ENCODE data around the gene HAUS1.
"Not testable (repeated sequence)": the region's sequence is repeated elsewhere in the genome, so short reads cannot be mapped to it uniquely, and the experiment has no call there.

HAUS1 gene

DNA sequence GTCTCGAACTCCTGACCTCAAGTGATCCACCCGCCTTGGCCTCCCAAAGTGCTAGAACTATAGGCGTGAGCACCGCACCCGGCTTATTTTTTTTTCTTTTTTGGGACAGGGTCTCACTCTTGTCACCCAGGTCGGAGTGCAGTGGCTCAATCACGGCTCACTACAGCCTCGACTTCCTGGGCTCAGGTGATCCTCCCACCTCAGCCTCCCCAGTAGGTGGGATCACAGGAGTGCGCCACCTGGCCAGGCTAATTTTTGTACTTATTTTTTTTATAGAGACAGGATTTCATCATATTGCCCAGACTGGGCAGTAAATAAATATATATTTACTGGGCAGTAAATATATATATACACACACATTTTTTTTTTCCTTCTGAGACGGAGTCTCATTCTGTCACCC lies 8.7 kb upstream of the HAUS1 start:
- DNase-seq (ENCODE audit: low spot score) = no peak

DNA sequence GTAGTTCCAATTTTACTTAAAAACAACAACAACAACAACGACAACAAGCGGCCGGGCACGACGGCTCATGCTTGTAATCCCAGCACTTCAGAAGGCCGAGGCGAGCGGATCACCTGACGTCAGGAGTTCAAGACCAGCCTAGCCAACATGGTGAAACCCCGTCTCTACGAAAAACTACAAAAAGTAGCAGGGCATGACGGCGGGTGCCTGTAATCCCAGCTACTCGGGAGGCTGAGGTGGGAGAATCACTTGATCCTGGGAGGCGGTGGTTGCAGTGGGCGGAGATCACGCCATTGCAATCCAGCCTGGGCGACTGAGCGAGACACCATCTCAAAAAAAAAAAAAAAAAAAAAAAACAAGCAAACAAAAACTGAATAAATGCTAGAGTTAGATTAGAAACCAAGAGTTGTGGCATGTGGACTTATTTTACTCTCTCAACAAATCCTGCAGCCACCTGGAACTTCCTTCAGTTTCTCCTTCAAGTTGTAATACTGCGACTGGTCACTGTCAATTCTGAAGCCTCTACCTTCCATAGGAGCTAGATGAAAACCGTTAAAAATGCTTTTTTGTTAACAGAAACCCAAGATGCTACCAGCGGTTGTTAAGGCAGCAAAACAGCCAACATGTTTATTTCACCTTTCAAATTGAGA lies 7.4 kb upstream of the HAUS1 start:
- DNase-seq (ENCODE audit: low spot score) = no peak

DNA sequence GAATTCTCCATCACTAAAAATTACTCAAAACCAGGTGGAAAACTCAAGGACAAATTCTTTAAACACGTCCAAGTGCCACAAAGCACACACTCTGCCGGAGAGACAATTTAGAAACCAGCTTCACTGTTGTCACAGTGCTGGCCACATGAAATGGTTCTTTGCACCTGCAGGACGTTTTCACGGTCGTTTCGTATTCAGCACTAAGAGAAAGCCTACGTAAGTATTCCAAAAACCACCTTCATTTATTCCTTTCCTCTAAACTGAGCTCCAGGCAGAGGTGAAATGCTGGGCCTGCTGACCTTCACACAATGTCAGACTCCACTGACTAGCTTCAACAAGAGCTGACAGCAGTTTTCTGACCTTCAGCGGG lies 6.8 kb upstream of the HAUS1 start:
- no peak for DNase-seq (ENCODE audit: low spot score)

DNA sequence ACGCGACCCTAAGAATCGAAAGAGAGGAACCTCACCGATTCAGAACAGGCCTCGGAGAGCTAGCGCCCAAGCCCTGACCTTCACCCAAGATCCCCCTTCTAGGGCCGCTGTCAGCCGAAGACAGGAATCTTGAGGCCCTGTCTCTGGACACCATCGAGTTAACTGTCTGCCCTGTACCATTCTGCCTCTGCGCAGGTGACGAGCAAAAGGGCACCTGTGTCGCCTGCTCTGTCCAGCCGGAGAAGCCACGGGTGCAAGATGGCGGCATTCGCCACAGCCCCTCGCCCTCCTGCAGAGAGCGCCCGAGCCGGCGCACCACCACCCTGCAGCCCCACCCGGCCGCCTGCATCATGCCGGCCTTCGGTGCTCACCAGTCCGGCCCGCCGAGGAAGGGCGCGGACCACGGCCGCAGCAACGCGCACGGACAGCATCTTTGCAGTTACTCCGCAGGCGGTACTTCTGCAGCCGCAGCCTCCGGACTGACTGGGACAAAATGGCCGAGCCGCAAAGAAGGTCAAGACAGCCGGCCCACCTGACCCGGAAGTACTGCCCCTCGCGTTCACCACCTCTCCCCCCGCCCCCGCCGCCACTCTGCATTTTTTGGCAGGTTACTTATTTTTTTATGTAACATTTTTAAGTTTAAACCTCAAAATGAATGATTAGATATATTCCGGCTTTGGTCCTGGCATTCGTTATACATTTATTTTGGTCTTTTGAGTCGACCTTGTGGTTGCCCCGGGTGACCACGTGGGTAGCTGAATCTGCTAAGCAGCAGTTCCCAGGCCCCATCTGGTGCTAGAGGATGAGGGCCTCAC lies 6.2 kb upstream of the HAUS1 start, which contains the start of gene ATP5F1A:
Gene ATP5F1A (minus strand): TSS at position 496 of the 815 bp plus-strand sequence. CDS start 65 bp downstream, at position 431.
- peak; percentile 87 for DNase-seq (ENCODE audit: low spot score)

DNA sequence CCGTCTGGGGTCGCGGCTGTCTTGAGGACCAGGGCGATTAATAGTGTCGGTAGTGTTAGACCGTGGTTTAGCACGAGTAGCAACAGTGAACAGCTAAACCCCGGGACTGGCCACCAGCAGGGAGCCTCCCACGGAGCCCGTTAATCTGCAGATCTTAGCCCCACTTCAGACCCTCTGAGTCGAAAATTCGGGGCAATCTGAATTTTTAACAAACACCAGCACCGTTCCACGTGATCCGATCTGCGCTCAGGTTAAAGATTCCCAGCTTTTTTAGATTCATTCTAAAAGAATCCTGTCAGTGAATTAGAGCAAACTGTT lies 5.6 kb upstream of the HAUS1 start:
- no peak for DNase-seq (ENCODE audit: low spot score)

DNA sequence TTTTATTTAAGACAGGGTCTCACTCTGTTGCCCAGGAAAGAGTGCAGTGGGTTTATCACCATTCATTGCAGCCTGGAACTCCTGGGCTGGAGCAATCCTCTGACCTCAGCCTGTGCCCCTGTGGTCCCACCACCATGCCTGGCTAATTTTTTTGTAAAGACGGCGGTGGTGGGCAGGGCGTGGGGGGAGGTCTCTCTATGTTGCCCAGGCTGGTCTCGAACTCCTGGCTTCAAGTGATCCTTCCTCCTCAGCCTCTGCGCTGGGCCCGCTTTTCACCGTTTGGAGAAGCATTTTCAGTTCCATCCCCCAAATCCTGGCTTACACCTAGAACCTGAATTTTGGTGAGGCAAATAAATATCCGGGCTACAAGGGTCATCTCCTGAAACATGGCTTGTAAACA lies 4.7 kb upstream of the HAUS1 start:
- DNase-seq (ENCODE audit: low spot score) = no peak

DNA sequence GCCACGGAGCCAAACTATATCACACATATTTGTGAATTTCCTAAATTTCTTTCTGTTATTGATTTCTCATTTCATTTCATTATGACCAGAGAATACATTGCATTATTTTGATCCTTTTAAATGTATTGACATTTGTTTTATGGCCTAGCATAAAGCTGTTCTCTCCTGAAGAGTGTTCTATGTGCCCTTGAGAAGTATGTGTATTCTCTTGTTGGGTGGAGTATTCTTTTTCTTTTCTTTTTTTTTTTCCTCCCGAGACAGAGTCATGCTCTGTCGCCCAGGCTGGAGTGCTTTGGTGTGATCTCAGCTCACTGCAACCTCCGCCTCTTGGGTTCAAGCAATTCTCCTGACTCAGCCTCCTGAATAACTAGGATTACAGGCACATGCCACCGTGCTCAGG lies 5.2 kb downstream of the HAUS1 start:
- no peak for DNase-seq (ENCODE audit: low spot score)

DNA sequence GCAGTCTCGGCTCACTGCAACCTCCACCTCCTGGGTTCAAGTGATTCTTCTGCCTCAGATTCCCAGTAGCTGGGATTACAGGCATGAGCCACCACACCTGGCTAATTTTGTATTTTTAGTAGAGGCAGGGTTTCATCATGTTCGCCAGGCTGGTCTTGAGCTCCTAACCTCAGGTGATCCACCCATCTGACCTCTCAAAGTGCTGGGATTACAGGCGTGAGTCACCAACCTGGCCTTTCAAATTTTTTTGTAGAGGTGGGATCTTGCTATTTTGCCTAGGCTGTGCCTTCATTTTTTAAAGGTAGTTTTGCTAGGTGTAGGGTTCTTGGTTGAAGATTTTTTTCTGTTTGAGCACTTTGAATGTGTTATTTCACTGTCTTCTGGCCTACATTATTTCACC lies 6.2 kb downstream of the HAUS1 start:
- DNase-seq (ENCODE audit: low spot score) = no peak

DNA sequence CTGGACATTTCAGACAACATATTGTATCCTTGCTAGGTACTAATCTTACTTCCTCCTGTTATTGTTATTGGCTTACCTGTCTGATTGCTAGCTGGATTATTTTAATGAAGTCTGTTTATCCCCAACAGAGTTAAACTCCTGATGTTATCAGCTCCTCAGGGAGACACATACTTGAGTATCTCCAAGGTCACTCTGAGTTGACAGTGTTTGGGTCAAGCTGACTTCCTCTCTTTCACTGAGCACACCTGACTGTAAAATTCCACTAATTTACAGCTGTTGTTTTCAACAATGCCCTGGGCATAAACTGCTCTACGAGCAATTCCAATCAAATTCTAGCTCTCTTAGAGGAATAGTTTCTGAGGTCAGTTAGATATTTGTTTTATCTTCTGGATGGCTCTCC lies 9.6 kb downstream of the HAUS1 start:
- DNase-seq (ENCODE audit: low spot score) = no peak

DNA sequence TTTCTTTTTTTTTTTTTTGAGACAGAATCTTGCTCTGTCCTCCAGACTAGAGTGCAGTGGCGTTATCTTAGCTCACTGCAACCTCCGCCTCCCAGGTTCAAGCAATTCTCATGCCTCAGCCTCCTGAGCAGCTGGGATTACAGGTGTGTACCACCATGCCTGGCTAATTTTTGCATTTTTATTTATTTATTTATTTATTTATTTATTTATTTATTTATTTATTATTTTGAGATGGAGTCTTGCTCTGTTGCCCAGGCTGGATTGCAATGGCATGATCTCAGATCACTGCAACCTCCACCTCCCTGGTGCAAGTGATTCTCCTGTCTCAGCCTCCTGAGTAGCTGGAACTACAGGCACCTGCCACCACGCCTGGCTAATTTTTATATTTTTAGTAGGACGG lies 22.4 kb downstream of the HAUS1 start:
- not testable (repeated sequence) for DNase-seq (ENCODE audit: low spot score)

DNA sequence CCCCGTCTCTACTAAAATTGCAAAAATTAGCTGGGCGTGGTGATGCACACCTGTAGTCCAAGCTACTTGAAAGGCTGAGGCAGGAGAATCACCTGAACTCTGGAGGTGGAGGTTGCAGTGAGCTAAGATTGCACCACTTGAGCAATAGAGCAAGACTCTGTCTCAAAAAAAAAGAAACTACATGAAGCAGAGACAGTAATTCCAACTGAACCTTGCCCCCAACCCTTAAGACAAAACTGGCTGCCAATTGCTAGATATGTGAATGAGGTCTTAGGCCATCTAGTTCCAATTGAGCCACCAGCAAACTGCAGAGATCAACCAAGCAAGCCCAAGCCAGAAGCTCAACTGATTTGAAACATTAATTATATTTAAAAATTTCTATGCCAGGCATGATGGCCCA lies 25.9 kb downstream of the HAUS1 start:
- no peak for DNase-seq (ENCODE audit: low spot score)

DNA sequence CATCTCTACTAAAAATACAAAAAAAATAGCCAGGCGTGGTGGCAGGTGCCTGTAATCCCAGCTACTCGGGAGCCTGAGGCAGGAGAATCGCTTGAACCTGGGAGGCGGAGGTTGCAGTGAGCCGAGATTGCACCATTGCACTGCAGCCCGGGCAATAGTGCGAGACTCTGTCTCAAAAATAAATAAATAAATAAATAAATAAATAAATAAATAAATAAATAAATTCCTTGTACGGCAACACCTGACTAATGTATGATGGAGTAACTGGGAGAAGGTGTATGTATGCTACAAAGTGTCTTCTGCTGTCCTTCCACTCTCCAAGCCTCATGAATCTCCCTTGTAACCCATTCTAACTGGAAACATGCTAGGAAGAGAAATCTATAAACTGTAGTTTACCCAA lies 26.4 kb downstream of the HAUS1 start:
- not testable (repeated sequence) for DNase-seq (ENCODE audit: low spot score)

DNA sequence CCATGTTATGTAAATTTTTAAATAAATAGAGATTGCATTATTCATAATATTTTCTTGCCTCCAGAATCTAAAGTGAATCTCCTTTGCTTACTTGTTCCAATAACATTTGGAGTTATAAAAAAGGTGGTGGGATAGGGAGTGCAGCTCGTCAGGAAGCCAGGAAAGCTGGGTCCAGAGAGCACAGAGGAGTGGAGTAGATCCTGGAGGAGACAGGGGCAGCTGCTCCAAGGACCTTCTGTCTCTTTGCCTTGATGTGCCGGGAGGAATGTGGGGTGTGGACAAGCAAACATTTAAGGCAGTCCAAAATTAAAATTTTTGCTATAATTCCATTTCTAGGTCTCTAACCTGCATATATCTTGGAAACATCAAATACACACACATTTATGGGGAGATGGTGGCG lies 29.3 kb downstream of the HAUS1 start:
- DNase-seq (ENCODE audit: low spot score) = no peak

DNA sequence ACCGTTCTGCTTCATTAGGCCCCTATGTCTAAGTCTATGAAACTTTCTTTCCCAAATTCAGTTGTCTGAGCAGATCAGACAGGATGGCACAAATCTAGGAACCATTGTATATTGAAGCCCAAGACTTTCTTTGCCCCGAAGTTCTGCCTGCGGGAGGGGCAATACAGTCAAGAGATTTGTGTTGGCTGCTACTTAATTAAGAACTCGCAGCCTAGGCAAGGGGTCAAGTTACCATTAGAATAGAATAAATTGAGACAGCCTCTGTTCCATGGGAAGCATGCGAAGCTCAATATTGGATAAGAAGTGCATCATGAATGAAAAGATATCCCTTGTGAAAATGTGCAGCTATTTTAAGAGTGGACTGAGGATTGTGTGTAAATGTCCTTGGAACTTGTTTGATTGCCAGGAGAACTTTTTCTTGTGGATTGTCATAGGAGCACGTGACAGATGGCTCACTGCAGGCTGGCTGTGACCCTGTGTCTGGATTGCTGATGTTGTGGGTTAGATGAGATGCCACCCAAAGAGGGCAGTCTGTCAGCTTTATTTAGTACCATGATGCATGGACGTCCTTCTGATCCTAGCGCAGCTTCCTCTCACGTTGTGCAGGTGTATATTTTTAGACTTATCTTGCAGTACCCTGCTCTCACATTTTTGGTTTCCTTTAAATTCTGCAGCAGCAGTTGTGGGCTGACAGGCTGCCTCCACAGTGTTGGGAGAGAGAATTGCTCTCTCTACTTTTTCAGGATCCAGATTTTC lies 30.9 kb downstream of the HAUS1 start:
- peak; percentile 66 for DNase-seq (ENCODE audit: low spot score)

DNA sequence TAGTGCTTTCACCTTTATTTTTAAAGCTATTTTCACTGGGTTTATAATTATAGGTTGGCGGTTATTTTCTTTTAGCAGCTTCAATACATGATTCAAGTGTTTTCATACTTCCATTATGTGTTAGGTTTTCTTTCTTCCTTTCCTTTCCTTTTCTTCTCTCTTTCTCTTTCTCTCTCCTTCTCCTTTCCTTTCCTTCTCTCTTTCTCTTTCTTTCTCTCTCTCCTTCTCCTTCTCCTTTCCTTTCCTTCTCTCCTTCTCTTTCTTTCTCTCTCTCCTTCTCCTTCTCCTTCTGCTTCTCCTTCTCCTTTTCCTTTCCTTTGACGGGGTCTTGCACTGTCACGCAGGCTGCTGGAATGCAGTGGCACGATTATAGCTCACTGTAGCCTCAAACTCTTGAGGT lies 36.0 kb downstream of the HAUS1 start:
- no peak for DNase-seq (ENCODE audit: low spot score)

DNA sequence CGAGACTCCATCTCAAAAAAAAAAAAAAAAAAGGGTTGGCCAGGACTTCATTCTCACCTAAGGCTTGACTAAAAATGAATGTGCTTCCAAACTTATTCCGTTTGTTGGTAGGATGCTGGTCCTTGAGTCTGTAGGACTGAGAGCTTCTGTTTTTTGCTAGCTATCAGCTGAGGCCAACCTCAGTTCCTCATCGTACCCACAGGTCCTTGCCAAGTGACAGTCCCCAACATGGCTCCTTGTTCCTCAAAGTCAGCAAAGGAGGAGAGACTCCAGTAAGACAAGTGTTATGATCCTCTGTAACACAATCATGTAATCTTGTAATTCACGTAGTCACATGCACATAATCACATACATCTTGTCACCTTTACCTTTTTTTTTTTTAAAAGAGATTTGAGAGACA lies 37.0 kb downstream of the HAUS1 start:
- DNase-seq (ENCODE audit: low spot score) = no peak

DNA sequence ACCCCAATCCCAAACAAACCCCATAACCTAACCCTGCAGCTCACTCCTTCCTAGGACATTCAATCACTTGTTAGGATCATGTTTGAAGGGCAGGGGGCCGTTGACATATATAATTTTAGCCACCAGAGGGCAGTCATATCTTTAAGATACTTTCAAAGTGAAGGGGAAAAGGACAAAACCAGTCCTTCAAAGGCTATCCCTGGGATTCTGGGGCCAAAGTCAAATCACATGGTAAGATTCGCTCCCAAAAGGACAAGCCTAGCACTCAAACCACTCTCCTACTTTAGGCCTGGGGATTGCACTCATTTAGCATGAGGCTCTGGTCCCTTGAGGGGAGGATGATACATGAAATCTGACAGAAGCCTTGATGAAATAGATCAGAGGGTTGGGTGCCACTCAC lies 44.6 kb downstream of the HAUS1 start:
- DNase-seq (ENCODE audit: low spot score) = no peak

DNA sequence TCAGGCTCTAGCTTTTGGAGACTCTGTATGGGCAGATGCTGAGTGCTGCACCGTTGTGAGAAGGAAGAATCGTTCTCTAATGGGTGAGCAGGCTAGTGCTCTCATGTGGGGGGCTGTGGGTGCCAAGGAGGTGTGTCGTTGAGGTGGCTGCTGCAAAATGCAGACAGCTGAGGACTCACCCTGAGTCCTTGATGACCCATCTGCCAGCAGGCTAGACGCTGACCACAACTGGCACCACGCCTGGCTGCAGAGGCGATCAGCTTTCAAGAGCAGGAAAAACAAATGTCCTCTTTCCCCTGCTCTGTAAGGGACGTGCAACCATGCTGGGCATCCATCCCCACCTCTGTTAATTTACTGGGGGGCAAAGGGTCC lies 48.2 kb downstream of the HAUS1 start:
- DNase-seq (ENCODE audit: low spot score) = no peak

DNA sequence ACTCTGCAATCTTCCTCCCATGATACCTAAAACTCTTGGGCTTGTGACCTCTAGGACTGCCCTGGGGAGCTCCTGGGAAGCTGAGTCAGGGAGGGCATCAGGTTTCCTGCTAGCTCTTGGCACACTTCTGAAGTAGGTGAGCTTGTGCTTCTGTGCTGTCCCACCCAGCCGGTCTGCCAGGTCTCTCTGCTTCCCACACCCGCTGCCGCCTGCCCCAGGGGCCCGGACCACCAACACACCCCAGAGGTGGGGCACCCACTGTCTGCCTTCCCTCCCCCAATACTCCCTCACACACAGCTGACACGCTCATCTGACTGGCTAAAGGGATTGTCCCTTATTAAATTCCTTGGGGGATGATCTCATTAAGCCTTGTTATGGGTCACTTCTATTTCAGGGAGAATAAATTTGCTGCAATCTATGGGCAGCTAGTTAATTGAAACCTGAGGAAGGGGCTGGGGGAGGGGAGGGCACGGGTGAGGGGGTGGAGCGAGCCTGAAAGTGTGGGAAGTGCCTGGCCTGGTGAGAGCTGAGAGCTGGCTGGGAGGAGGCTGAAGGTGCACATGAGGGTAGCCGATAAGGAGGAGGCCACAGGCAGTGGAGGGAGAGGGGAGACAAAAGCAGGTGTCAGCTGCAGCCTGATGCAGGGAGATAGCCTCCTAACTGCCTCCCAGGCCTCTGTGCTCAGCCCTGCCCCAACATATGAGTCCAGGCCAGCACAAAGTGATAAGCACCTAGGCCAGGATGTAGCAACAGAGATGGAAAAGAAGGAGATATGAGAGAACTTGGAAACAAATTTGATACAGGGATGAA lies 48.8 kb downstream of the HAUS1 start:
- no peak for DNase-seq (ENCODE audit: low spot score)

DNA sequence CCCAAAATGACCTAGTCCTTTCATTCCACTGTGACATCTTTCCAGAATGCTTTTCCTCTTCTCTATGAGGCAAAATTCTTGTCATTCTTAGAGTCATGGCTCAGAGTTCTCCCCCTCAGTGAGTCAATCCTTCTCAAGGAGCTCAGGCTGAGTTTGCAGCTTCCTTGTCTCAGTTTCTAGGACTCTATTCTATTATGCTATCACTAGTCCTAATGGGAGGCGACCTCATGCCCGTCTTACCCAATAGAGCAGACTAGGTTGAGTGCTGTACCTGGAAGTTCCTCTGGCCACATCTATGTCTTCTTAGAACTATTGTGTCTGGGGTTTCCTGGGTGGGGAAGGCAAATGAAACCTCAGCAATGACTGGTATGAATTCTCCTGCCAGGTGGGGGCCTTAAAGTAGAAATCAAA lies 51.5 kb downstream of the HAUS1 start:
- no peak for DNase-seq (ENCODE audit: low spot score)

DNA sequence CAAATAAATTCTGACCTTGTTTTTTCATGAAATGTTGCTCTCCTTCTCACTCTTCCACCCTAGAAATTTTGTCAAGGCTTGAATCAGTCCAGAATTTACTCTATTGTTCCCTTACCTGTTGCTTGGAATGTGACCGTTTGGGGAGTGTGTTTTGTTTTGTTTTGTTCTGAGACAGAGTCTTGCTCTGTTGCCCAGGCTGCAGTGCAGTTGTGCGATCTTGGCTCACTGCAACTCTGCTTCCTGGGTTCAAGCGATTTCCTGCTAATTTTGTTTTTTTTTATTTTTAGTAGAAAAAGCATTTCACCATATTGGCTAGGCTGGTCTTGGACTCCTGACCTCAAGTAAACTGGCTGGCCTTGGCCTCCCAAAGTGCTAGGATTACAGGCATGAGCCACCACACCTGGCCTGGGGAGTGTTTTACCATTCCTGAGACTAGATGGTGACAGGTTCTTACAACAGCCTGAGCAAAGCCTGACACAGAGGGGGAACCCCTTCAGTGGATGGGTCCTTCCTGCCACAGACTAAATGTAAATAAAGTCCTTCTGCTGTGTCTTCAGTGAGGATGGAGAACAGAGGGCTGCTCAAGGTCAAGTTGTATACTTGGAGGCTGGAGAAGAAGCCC lies 52.0 kb downstream of the HAUS1 start:
- DNase-seq (ENCODE audit: low spot score) = no peak

DNA sequence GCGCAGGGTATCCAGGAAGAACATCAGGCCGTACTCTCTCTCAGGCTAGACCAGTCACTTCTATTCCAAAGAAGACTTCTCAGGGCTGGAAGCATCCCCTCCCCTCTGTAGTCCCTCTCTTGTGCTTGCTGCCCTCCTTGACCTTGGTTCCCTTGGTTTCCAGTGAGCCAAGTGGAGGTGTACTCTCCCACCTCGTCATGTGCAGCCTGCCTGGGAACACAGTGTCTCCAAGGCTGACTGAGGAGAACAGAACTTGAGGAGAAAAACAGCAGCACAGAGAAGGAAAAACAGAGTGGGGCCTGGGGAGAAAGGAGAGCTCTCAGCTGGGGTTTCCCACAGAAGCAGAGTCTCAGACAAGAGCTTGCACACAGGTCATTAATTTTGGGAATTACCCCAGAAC lies 52.7 kb downstream of the HAUS1 start:
- DNase-seq (ENCODE audit: low spot score) = no peak
